IMR-90 (cell line): Measurements from ENCODE around the gene EHBP1L1. TPM values are rescaled to one million over a fixed set of nuclear protein-coding genes. Genes with fewer than 3 reads are reported as not detected.

Experiments
- ATAC-seq: fragments of 200-7000 bp; cut with Tn5 transposase; 2 replicates; pipeline ENCODE4 v1.9.1; 2020; ENCODE audit warnings: low read depth, mild to moderate bottlenecking, moderate library complexity
- BruUV-seq: library from RNA; stranded (reverse); fragments of 400-500 nt; replicated peaks from 2 replicates; lab custom pipeline; 2021; lab: Mats Ljungman, UMichigan
- CTCF ChIA-PET: fragments of 300-600 bp; formaldehyde crosslinking; extraction: SDS; loops from one replicate; lab custom pipeline; 2021; ENCODE audit warnings: antibody characterized with exemption; lab: Yijun Ruan, JAX
- POLR2A ChIA-PET: fragments of 300-600 bp; sonication (Branson Sonifier 250); formaldehyde crosslinking; loops from one replicate; lab custom pipeline; 2022; ENCODE audit warnings: antibody characterized with exemption; ENCODE audit not compliant: unreplicated experiment; lab: Charles Lee
- DNase-seq: peaks from one replicate; pipeline ENCODE4 v3.0.0; 2013
- H2AFZ ChIP-seq: replicated peaks from 2 replicates; pipeline ENCODE3; 2013; ENCODE audit warnings: low read length, mild to moderate bottlenecking; ENCODE audit not compliant: poor library complexity
- H2AK5ac ChIP-seq: 2 replicates; pipeline ENCODE4 v1.6.1; 2013; ENCODE audit warnings: low read depth, low read length, inconsistent platforms
- H2AK9ac ChIP-seq: replicated peaks from 2 replicates; pipeline ENCODE3; 2013; ENCODE audit warnings: mild to moderate bottlenecking, low read depth, low read length, moderate library complexity; ENCODE audit not compliant: poor library complexity
- H2BK120ac ChIP-seq: 2 replicates; pipeline ENCODE4 v1.6.1; 2013; ENCODE audit warnings: low read depth, low read length, inconsistent platforms
- H2BK15ac ChIP-seq: 3 replicates; pipeline ENCODE4 v1.6.1; 2013; ENCODE audit warnings: low read depth, low read length, inconsistent platforms
- H2BK20ac ChIP-seq: 2 replicates; pipeline ENCODE4 v1.6.1; 2013; ENCODE audit warnings: low read depth, mild to moderate bottlenecking, inconsistent platforms, low read length, moderate library complexity
- H2BK5ac ChIP-seq: 2 replicates; pipeline ENCODE4 v1.6.1; 2013; ENCODE audit warnings: mild to moderate bottlenecking, low read depth, low read length, inconsistent platforms; ENCODE audit not compliant: poor library complexity, severe bottlenecking
- H3K14ac ChIP-seq: replicated peaks from 2 replicates; pipeline ENCODE4 v1.6.1; 2013; ENCODE audit warnings: low read depth, low read length, inconsistent platforms
- H3K18ac ChIP-seq: 2 replicates; pipeline ENCODE4 v1.6.1; 2013; ENCODE audit warnings: low read depth, low read length, control low read depth
- H3K23ac ChIP-seq: 2 replicates; pipeline ENCODE4 v1.6.1; 2013; ENCODE audit warnings: low read depth, low read length, inconsistent platforms
- H3K27ac ChIP-seq: 2 replicates; pipeline ENCODE4 v1.5.1; 2013; ENCODE audit warnings: mild to moderate bottlenecking, control low read depth, low read length; ENCODE audit not compliant: insufficient read depth
- H3K27me3 ChIP-seq: 2 replicates; pipeline ENCODE4 v1.6.1; 2013; ENCODE audit warnings: low read length; ENCODE audit not compliant: control insufficient read depth, insufficient read depth
- H3K36me3 ChIP-seq: 2 replicates; pipeline ENCODE4 v1.6.1; 2013; ENCODE audit warnings: low read length, mixed read lengths; ENCODE audit not compliant: control insufficient read depth, insufficient read depth
- H3K4ac ChIP-seq: 2 replicates; pipeline ENCODE4 v1.6.1; 2013; ENCODE audit warnings: low read depth, low read length, inconsistent platforms
- H3K4me1 ChIP-seq: 2 replicates; pipeline ENCODE4 v1.6.1; 2013; ENCODE audit warnings: low read length, mixed read lengths; ENCODE audit not compliant: control insufficient read depth, insufficient read depth
- H3K4me2 ChIP-seq: 2 replicates; pipeline ENCODE4 v1.6.1; 2013; ENCODE audit warnings: low read depth, mild to moderate bottlenecking, control low read depth, low read length, moderate library complexity
- H3K4me3 ChIP-seq: 2 replicates; pipeline ENCODE4 v1.5.1; 2013; ENCODE audit warnings: low read depth, mild to moderate bottlenecking, control low read depth, low read length, moderate library complexity; ENCODE audit not compliant: insufficient read depth
- H3K56ac ChIP-seq: 2 replicates; pipeline ENCODE4 v1.6.1; 2013; ENCODE audit warnings: low read length, inconsistent platforms; ENCODE audit not compliant: insufficient read depth; ENCODE audit errors: extremely low read depth
- H3K79me1 ChIP-seq, 2 experiments: 2 replicates each; pipeline ENCODE4 v1.6.1; 2013; ENCODE audit warnings: low read length in 2 of 2, inconsistent platforms in 1 of 2, low read depth in 1 of 2
- H3K9ac ChIP-seq: 2 replicates; pipeline ENCODE4 v1.6.1; 2013; ENCODE audit warnings: low read depth, low read length, control low read depth
- H3K9me1 ChIP-seq: 2 replicates; pipeline ENCODE4 v1.6.1; 2013; ENCODE audit warnings: low read length, inconsistent platforms; ENCODE audit not compliant: insufficient read depth
- H3K9me3 ChIP-seq: 2 replicates; pipeline ENCODE4 v1.6.1; 2013; ENCODE audit warnings: low read length; ENCODE audit not compliant: control insufficient read depth, insufficient read depth
- H4K20me1 ChIP-seq: 2 replicates; pipeline ENCODE4 v1.6.1; 2013; ENCODE audit warnings: low read length, inconsistent platforms; ENCODE audit not compliant: insufficient read depth
- H4K5ac ChIP-seq: 2 replicates; pipeline ENCODE4 v1.6.1; 2013; ENCODE audit warnings: mild to moderate bottlenecking, low read depth, low read length, control low read depth
- H4K8ac ChIP-seq, 2 experiments: 2 replicates each; pipeline ENCODE4 v1.6.1; 2013; ENCODE audit warnings: low read depth in 2 of 2, low read length in 2 of 2, control low read depth in 1 of 2, inconsistent platforms in 1 of 2
- H4K91ac ChIP-seq: 2 replicates; pipeline ENCODE4 v1.6.1; 2013; ENCODE audit warnings: low read depth, low read length, inconsistent platforms; ENCODE audit not compliant: insufficient read depth
- CHD1 ChIP-seq: IDR thresholded peaks from 2 replicates; pipeline ENCODE4 v1.6.1; 2012; ENCODE audit warnings: low read depth, low read length, improper control_type of control experiment
- MAFK ChIP-seq: IDR thresholded peaks from 2 replicates; pipeline ENCODE4 v1.6.1; 2012; ENCODE audit warnings: low read depth, low read length, improper control_type of control experiment
- RAD21 ChIP-seq: IDR thresholded peaks from 2 replicates; pipeline ENCODE4 v1.6.1; 2012; ENCODE audit warnings: low read length, improper control_type of control experiment
- USF2 ChIP-seq: fragments of 150-350 bp; IDR thresholded peaks from 2 replicates; pipeline ENCODE4 v1.6.1; 2017; ENCODE audit warnings: mild to moderate bottlenecking, antibody characterized with exemption, low read length, low read depth
- WGBS, 2 experiments: methylation state at CpG; one replicate each; pipeline versions ENCODE4 v1.1.5 to v1.1.7; 2013; ENCODE audit warnings: missing lambda C conversion rate in 2 of 2; ENCODE audit not compliant: insufficient read length in 1 of 2; ENCODE audit errors: extremely low coverage in 2 of 2; 5-methylcytosine and 5-hydroxymethylcytosine counted together
- dilution Hi-C: fragments of 300-500 bp; cut with HindIII; formaldehyde crosslinking; loops from one replicate; pipeline ENCODE4 v1.14.3; 2018; ENCODE audit warnings: low sequenced_read_pairs; ENCODE audit not compliant: unreplicated experiment
- in situ Hi-C: fragments of 300-500 bp; cut with MboI; formaldehyde crosslinking; loops from 3 replicates; pipeline ENCODE4 v1.14.3; 2019; ENCODE audit warnings: low sequenced_read_pairs, inconsistent platforms, mixed read lengths
- intact Hi-C: fragments of 100-400 bp; cut with micrococcal nuclease; formaldehyde crosslinking; loops from 2 replicates; pipeline ENCODE4 v1.10.0; 2022
- polyA plus RNA-seq, 3 experiments: library from polyadenylated mRNA; depleted of rRNA; stranded (reverse); fragments of >200 nt; gene quantifications; 2 replicates each; pipeline ENCODE4 v1.2.3, GENCODE V29; 2012; ENCODE audit warnings: low replicate concordance in 1 of 3
- total RNA-seq: library from RNA; depleted of rRNA; stranded (reverse); fragments of >200 nt; gene quantifications from 2 replicates; pipeline ENCODE4 v1.2.3, GENCODE V29; 2012

EHBP1L1 gene
- total and polyA plus RNA-seq, 2 of the 4 experiments (the other 2 are of a cell fraction): 10.0 to 27.4 TPM

GRCh38 chr11:65569973-65570918, 5.6 kb upstream of the EHBP1L1 start, which contains the start of gene ZNRD2 (continued):
- no peak for TF ChIP-seq CHD1
- TF ChIP-seq USF2: no peak

- ATAC-seq (no peak), DNase-seq (no peak)
- Histone ChIP-seq H3K27me3 (no peaks in the 10 kb centered on the region), H2AFZ (no peak overlapping the region), H3K4ac (no peak overlapping the region), H2AK5ac (peak overlapping the region; percentile 35; the same call in 1 of the 2 replicates), H3K56ac (no peak overlapping the region), H3K23ac (no peak overlapping the region), H3K4me1 (peaks cover 24% of the 10 kb centered on the region), H2BK15ac (no peak overlapping the region), H2BK5ac (no peak overlapping the region), H3K79me1 (peaks cover 26 to 70% of the 10 kb centered on the region in 2 experiments), H3K9me3 (no peaks in the 10 kb centered on the region), H2BK120ac (no peak overlapping the region), H3K9ac (no peak overlapping the region; the same call in 1 of the 2 replicates), H4K5ac (no peak overlapping the region), H3K9me1 (peaks cover 19% of the 10 kb centered on the region), H3K14ac (no peak overlapping the region), H3K27ac (no peak overlapping the region), H4K20me1 (peaks cover 27% of the 10 kb centered on the region), H3K36me3 (peaks cover 4% of the 10 kb centered on the region; the same call in 1 of the 2 replicates), H3K4me2 (peak overlapping the region; percentile 93; the same call in 1 of the 2 replicates), H4K8ac (no peak overlapping the region), H2AK9ac (peak overlapping the region; percentile 96), H3K18ac (no peak overlapping the region), H3K4me3 (no peak overlapping the region), H2BK20ac (no peak overlapping the region), H4K91ac (no peak overlapping the region)
- no TSS peak for BruUV-seq
- 88% methylated on average over 7 of the region's 9 CpGs; no CpG with 5 or more reads in 1 of the 2 experiments for WGBS, 2 experiments
- intact Hi-C loops (loop anchor here (2.0 to 5.0 kb wide), 3 partner anchors 15 to 189 kb away; partner anchors contain the start of gene SLC25A45), dilution Hi-C loops (no loop called here), in situ Hi-C loops (no loop called here)
- TF ChIP-seq MAFK (no peak), RAD21 (no peak)
- POLR2A ChIA-PET: no interaction called here
- CTCF ChIA-PET: interaction anchor here (2.6 kb wide), 1 partner anchor 31 kb away, joined by 15 read pairs; no protein-coding TSS in a partner anchor
Measured at GRCh38 chr11:65571420-65571819, 4.4 kb upstream of the EHBP1L1 start.
